GM23338 (cell line): ENCODE data around the gene MBD5.

Experiments used
- CREB1 ChIP-seq: fragments of 250-450 bp; sonication (Bioruptor Pico); IDR thresholded peaks from 2 replicates; pipeline ENCODE4 v1.5.0; 2020; ENCODE audit warnings: low read depth, mild to moderate bottlenecking, moderate library complexity
- EZH2 ChIP-seq: fragments of 200-600 bp; sonication (generic); IDR thresholded peaks from one replicate; pipeline ENCODE4 v1.8.0; 2017; ENCODE audit warnings: antibody characterized with exemption, mild to moderate bottlenecking, low read depth; ENCODE audit not compliant: unreplicated experiment
- EZH2phosphoT487 ChIP-seq: fragments of 200-600 bp; sonication (generic); IDR thresholded peaks from one replicate; pipeline ENCODE4 v1.8.1; 2018; ENCODE audit warnings: antibody characterized with exemption; ENCODE audit not compliant: unreplicated experiment
- JUNB ChIP-seq: IDR thresholded peaks from one replicate; pipeline ENCODE4 v1.6.1; 2016; ENCODE audit warnings: antibody characterized with exemption; ENCODE audit not compliant: unreplicated experiment
- NANOG ChIP-seq: IDR thresholded peaks from 2 replicates; pipeline ENCODE4 v1.6.1; 2016; ENCODE audit warnings: antibody characterized with exemption, borderline replicate concordance
- POLR2AphosphoS5 ChIP-seq: IDR thresholded peaks from 2 replicates; pipeline ENCODE4 v1.6.1; 2016; ENCODE audit warnings: antibody characterized with exemption, low read depth
- ZNF114 ChIP-seq: fragments of 250-450 bp; sonication (Bioruptor Pico); IDR thresholded peaks from 2 replicates; pipeline ENCODE4 v1.5.0; 2020; ENCODE audit warnings: mild to moderate bottlenecking, moderate library complexity
- TF ChIP-seq, protein P1 (sequence below), 2 experiments: fragments of 200-600 bp in 1 of 2; sonication (generic) in 1 of 2; conservative IDR thresholded peaks; 2 replicates each; pipeline versions ENCODE4 v1.5.1 to v1.6.1; 2016 to 2017; ENCODE audit warnings: antibody characterized with exemption in 2 of 2, low read depth in 2 of 2, mild to moderate bottlenecking in 2 of 2, moderate library complexity in 1 of 2
- TF ChIP-seq, protein P2 (sequence below): IDR thresholded peaks from 2 replicates; pipeline ENCODE4 v1.6.1; 2016; ENCODE audit warnings: antibody characterized with exemption
- TF ChIP-seq, protein P3 (sequence below): fragments of 250-450 bp; sonication (Bioruptor Pico); IDR thresholded peaks from 2 replicates; pipeline ENCODE4 v1.5.0; 2020; ENCODE audit warnings: mild to moderate bottlenecking, moderate library complexity
- TF ChIP-seq, protein P4 (sequence below): IDR thresholded peaks from one replicate; pipeline ENCODE4 v1.6.1; 2018; ENCODE audit warnings: antibody characterized with exemption; ENCODE audit not compliant: unreplicated experiment

DNA sequence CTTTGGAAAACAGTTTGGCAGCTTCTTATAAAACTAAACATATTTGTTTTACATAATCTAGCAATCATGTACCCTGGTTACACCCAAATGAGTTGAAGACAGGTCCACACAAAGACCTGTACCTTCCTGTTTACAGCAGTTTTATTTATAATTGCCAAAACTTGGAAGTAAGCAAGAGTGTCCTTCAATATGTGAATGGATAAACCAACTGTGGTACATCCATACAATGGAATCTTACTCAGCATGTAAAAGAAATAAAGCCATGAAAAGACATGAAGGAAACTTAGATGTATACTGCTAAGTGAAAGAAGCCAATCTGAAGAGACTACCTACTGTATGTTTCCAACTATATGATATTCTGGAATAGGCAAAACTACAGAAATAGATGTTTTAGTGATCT is 24.1 kb upstream of the MBD5 start:
- TF ChIP-seq, protein P1, sequence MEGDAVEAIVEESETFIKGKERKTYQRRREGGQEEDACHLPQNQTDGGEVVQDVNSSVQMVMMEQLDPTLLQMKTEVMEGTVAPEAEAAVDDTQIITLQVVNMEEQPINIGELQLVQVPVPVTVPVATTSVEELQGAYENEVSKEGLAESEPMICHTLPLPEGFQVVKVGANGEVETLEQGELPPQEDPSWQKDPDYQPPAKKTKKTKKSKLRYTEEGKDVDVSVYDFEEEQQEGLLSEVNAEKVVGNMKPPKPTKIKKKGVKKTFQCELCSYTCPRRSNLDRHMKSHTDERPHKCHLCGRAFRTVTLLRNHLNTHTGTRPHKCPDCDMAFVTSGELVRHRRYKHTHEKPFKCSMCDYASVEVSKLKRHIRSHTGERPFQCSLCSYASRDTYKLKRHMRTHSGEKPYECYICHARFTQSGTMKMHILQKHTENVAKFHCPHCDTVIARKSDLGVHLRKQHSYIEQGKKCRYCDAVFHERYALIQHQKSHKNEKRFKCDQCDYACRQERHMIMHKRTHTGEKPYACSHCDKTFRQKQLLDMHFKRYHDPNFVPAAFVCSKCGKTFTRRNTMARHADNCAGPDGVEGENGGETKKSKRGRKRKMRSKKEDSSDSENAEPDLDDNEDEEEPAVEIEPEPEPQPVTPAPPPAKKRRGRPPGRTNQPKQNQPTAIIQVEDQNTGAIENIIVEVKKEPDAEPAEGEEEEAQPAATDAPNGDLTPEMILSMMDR (conservative IDR thresholded peaks at IDR 0.05; ENCODE audit: low read depth in 2 of 2), result no peak
- TF ChIP-seq CREB1 (no peak), POLR2AphosphoS5 (no peak), EZH2 (no peak), EZH2phosphoT487 (no peak), JUNB (no peak), NANOG (no peak), ZNF114 (no peak)
- TF ChIP-seq, protein P2, sequence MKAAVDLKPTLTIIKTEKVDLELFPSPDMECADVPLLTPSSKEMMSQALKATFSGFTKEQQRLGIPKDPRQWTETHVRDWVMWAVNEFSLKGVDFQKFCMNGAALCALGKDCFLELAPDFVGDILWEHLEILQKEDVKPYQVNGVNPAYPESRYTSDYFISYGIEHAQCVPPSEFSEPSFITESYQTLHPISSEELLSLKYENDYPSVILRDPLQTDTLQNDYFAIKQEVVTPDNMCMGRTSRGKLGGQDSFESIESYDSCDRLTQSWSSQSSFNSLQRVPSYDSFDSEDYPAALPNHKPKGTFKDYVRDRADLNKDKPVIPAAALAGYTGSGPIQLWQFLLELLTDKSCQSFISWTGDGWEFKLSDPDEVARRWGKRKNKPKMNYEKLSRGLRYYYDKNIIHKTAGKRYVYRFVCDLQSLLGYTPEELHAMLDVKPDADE, result no peak
- TF ChIP-seq, protein P3, sequence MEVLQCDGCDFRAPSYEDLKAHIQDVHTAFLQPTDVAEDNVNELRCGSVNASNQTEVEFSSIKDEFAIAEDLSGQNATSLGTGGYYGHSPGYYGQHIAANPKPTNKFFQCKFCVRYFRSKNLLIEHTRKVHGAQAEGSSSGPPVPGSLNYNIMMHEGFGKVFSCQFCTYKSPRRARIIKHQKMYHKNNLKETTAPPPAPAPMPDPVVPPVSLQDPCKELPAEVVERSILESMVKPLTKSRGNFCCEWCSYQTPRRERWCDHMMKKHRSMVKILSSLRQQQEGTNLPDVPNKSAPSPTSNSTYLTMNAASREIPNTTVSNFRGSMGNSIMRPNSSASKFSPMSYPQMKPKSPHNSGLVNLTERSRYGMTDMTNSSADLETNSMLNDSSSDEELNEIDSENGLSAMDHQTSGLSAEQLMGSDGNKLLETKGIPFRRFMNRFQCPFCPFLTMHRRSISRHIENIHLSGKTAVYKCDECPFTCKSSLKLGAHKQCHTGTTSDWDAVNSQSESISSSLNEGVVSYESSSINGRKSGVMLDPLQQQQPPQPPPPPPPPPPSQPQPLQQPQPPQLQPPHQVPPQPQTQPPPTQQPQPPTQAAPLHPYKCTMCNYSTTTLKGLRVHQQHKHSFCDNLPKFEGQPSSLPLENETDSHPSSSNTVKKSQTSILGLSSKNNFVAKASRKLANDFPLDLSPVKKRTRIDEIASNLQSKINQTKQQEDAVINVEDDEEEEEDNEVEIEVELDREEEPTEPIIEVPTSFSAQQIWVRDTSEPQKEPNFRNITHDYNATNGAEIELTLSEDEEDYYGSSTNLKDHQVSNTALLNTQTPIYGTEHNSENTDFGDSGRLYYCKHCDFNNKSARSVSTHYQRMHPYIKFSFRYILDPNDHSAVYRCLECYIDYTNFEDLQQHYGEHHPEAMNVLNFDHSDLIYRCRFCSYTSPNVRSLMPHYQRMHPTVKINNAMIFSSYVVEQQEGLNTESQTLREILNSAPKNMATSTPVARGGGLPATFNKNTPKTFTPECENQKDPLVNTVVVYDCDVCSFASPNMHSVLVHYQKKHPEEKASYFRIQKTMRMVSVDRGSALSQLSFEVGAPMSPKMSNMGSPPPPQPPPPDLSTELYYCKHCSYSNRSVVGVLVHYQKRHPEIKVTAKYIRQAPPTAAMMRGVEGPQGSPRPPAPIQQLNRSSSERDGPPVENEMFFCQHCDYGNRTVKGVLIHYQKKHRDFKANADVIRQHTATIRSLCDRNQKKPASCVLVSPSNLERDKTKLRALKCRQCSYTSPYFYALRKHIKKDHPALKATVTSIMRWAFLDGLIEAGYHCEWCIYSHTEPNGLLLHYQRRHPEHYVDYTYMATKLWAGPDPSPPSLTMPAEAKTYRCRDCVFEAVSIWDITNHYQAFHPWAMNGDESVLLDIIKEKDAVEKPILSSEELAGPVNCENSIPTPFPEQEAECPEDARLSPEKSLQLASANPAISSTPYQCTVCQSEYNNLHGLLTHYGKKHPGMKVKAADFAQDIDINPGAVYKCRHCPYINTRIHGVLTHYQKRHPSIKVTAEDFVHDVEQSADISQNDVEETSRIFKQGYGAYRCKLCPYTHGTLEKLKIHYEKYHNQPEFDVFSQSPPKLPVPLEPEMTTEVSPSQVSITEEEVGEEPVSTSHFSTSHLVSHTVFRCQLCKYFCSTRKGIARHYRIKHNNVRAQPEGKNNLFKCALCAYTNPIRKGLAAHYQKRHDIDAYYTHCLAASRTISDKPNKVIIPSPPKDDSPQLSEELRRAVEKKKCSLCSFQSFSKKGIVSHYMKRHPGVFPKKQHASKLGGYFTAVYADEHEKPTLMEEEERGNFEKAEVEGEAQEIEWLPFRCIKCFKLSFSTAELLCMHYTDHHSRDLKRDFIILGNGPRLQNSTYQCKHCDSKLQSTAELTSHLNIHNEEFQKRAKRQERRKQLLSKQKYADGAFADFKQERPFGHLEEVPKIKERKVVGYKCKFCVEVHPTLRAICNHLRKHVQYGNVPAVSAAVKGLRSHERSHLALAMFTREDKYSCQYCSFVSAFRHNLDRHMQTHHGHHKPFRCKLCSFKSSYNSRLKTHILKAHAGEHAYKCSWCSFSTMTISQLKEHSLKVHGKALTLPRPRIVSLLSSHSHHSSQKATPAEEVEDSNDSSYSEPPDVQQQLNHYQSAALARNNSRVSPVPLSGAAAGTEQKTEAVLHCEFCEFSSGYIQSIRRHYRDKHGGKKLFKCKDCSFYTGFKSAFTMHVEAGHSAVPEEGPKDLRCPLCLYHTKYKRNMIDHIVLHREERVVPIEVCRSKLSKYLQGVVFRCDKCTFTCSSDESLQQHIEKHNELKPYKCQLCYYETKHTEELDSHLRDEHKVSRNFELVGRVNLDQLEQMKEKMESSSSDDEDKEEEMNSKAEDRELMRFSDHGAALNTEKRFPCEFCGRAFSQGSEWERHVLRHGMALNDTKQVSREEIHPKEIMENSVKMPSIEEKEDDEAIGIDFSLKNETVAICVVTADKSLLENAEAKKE (CRISPR knock-in tag), result no peak
- TF ChIP-seq, protein P4, sequence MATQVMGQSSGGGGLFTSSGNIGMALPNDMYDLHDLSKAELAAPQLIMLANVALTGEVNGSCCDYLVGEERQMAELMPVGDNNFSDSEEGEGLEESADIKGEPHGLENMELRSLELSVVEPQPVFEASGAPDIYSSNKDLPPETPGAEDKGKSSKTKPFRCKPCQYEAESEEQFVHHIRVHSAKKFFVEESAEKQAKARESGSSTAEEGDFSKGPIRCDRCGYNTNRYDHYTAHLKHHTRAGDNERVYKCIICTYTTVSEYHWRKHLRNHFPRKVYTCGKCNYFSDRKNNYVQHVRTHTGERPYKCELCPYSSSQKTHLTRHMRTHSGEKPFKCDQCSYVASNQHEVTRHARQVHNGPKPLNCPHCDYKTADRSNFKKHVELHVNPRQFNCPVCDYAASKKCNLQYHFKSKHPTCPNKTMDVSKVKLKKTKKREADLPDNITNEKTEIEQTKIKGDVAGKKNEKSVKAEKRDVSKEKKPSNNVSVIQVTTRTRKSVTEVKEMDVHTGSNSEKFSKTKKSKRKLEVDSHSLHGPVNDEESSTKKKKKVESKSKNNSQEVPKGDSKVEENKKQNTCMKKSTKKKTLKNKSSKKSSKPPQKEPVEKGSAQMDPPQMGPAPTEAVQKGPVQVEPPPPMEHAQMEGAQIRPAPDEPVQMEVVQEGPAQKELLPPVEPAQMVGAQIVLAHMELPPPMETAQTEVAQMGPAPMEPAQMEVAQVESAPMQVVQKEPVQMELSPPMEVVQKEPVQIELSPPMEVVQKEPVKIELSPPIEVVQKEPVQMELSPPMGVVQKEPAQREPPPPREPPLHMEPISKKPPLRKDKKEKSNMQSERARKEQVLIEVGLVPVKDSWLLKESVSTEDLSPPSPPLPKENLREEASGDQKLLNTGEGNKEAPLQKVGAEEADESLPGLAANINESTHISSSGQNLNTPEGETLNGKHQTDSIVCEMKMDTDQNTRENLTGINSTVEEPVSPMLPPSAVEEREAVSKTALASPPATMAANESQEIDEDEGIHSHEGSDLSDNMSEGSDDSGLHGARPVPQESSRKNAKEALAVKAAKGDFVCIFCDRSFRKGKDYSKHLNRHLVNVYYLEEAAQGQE, result no peak
